Measurements from ENCODE around the gene PRRX2.

The PRRX2 gene

DNA sequence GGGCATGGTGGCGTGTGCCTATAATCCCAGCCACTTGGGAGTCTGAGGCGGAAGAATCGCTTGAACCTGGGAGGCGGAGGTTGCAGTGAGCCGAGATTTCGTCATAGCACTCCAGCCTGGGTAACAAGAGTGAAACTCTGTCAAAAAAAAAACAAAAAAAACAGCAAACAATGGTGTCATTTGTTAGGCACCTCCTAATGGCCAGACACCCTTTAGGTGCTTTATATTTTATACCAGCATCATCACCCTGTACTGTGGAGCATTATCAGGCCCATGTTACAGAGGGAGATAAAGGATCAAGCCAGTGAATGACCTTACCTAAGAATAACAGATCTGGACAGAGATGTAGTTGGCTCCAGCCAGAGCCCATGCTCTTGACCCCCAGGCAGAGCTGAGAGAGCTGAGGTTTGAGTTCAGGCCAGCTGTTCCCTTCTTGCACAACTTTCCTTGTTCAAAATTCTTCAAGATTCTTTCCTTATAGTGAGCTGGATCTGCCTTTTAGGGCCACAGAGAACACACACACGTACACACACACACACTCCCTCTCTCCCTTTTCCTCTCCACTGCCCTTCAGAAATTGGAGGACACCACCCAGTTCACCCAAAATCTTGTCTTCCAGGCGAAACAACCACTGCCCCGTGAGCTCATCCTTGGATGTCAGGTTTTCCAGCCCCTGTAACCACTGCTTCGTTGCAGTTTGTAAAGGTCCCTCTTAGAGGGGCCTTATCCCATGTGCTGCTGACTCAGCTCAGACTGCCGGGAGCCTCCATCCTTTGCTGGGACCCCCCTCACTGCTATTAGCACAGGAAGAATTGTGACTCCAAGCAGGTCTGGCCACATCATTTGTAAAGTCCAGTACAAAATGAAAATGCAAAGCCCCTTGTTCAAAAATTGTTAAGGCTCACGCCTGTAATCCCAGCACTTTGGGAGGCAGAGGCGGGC lies 97.8 kb downstream of the PRRX2 start:
- Histone ChIP-seq H2AFZ (ENCODE audit: low read depth, low read length) (no peak overlapping the region), H3K79me2 (ENCODE audit: low read length) (no peaks in the 10 kb centered on the region), H4K20me1 (ENCODE audit: insufficient read depth, low read length) (no peaks in the 10 kb centered on the region), H3K4me2 (ENCODE audit: low read length) (no peak overlapping the region), H3K27ac (ENCODE audit: low read length) (no peak overlapping the region), H3K4me3 (ENCODE audit: low read length) (no peak overlapping the region), H3K36me3 (replicated peaks; ENCODE audit: low read depth, low read length) (no peaks in the 10 kb centered on the region), H3K9me3 (ENCODE audit: insufficient read depth, low read length) (no peaks in the 10 kb centered on the region), H3K27me3 (ENCODE audit: low read depth, low read length) (peaks cover 12% of the 10 kb centered on the region), H3K9ac (ENCODE audit: low read length) (no peak overlapping the region), H3K4me1 (ENCODE audit: low read length) (no peaks in the 10 kb centered on the region)
- no peak for TF ChIP-seq EZH2phosphoT487 (IDR thresholded peaks at IDR 0.05; ENCODE audit: low read depth)
- TF ChIP-seq, protein P1, sequence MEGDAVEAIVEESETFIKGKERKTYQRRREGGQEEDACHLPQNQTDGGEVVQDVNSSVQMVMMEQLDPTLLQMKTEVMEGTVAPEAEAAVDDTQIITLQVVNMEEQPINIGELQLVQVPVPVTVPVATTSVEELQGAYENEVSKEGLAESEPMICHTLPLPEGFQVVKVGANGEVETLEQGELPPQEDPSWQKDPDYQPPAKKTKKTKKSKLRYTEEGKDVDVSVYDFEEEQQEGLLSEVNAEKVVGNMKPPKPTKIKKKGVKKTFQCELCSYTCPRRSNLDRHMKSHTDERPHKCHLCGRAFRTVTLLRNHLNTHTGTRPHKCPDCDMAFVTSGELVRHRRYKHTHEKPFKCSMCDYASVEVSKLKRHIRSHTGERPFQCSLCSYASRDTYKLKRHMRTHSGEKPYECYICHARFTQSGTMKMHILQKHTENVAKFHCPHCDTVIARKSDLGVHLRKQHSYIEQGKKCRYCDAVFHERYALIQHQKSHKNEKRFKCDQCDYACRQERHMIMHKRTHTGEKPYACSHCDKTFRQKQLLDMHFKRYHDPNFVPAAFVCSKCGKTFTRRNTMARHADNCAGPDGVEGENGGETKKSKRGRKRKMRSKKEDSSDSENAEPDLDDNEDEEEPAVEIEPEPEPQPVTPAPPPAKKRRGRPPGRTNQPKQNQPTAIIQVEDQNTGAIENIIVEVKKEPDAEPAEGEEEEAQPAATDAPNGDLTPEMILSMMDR (IDR thresholded peaks at IDR 0.05; ENCODE audit: low read depth, low read length) = no peak

- Histone ChIP-seq H3K4me1 (ENCODE audit: low read length) (no peaks in the 10 kb centered on the region), H3K9me3 (ENCODE audit: insufficient read depth, low read length) (no peaks in the 10 kb centered on the region), H4K20me1 (ENCODE audit: insufficient read depth, low read length) (no peaks in the 10 kb centered on the region), H3K9ac (ENCODE audit: low read length) (no peak overlapping the region), H3K4me2 (ENCODE audit: low read length) (no peak overlapping the region), H3K27me3 (ENCODE audit: low read depth, low read length) (peaks cover 12% of the 10 kb centered on the region), H3K79me2 (ENCODE audit: low read length) (no peaks in the 10 kb centered on the region), H3K27ac (ENCODE audit: low read length) (no peak overlapping the region), H2AFZ (ENCODE audit: low read depth, low read length) (no peak overlapping the region), H3K4me3 (ENCODE audit: low read length) (no peak overlapping the region), H3K36me3 (replicated peaks; ENCODE audit: low read depth, low read length) (no peaks in the 10 kb centered on the region)
- TF ChIP-seq, protein P1 (IDR thresholded peaks at IDR 0.05; ENCODE audit: low read depth, low read length) = no peak
- TF ChIP-seq EZH2phosphoT487 (IDR thresholded peaks at IDR 0.05; ENCODE audit: low read depth) = no peak
Observed at GRCh38 chr9:129765764-129766317, 100.4 kb downstream of the PRRX2 start.

GRCh38 chr9:129768486-129768885 lies 103.0 kb downstream of the PRRX2 start:
- TF ChIP-seq EZH2phosphoT487 (IDR thresholded peaks at IDR 0.05; ENCODE audit: low read depth) = no peak
- TF ChIP-seq, protein P1 (IDR thresholded peaks at IDR 0.05; ENCODE audit: low read depth, low read length) = no peak
- Histone ChIP-seq H4K20me1 (ENCODE audit: insufficient read depth, low read length) (no peaks in the 10 kb centered on the region), H3K4me3 (ENCODE audit: low read length) (no peak overlapping the region), H3K36me3 (replicated peaks; ENCODE audit: low read depth, low read length) (no peaks in the 10 kb centered on the region), H2AFZ (ENCODE audit: low read depth, low read length) (no peak overlapping the region), H3K4me1 (ENCODE audit: low read length) (no peaks in the 10 kb centered on the region), H3K27me3 (ENCODE audit: low read depth, low read length) (no peaks in the 10 kb centered on the region), H3K79me2 (ENCODE audit: low read length) (no peaks in the 10 kb centered on the region), H3K9ac (ENCODE audit: low read length) (no peak overlapping the region), H3K9me3 (ENCODE audit: insufficient read depth, low read length) (no peaks in the 10 kb centered on the region), H3K4me2 (ENCODE audit: low read length) (no peak overlapping the region), H3K27ac (ENCODE audit: low read length) (no peak overlapping the region)

DNA sequence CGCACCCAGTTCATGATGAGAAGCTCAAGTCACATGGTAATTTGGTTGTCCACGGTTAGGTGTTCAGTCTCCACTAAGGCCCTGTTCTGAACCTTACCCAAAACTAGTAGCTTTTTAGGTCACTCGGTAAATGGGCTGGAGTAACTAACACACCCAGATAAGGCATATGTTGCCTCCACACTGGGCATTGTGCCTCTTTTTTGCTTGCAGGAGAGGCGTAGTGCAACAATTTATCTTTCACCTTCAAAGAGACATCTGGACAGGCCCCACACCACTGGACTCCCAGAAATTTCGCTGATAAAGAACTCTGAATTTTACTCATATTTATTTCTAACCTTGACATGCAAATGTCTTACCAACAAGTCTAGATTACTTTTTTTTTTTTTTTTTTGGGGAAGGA lies 104.2 kb downstream of the PRRX2 start:
- H3K4me2 ChIP-seq (ENCODE audit: low read length) = no peak overlapping the region
- H3K9ac ChIP-seq (ENCODE audit: low read length) = no peak overlapping the region
- H3K36me3 ChIP-seq (replicated peaks; ENCODE audit: low read depth, low read length) = no peaks in the 10 kb centered on the region
- no peaks in the 10 kb centered on the region for H3K79me2 ChIP-seq (ENCODE audit: low read length)
- no peaks in the 10 kb centered on the region for H3K27me3 ChIP-seq (ENCODE audit: low read depth, low read length)
- no peak overlapping the region for H3K4me3 ChIP-seq (ENCODE audit: low read length)
- H2AFZ ChIP-seq (ENCODE audit: low read depth, low read length) = no peak overlapping the region
- TF ChIP-seq, protein P1 (IDR thresholded peaks at IDR 0.05; ENCODE audit: low read depth, low read length) = no peak
- TF ChIP-seq EZH2phosphoT487 (IDR thresholded peaks at IDR 0.05; ENCODE audit: low read depth) = no peak
- H3K4me1 ChIP-seq (ENCODE audit: low read length) = no peaks in the 10 kb centered on the region
- no peak overlapping the region for H3K27ac ChIP-seq (ENCODE audit: low read length)
- H3K9me3 ChIP-seq (ENCODE audit: insufficient read depth, low read length) = no peaks in the 10 kb centered on the region
- no peaks in the 10 kb centered on the region for H4K20me1 ChIP-seq (ENCODE audit: insufficient read depth, low read length)
